Measurements from ENCODE around the gene NTNG2.

NTNG2 gene

GRCh38 chr9:132146039-132146438, 15.8 kb upstream of the NTNG2 start:
- Histone ChIP-seq H3K27ac (ENCODE audit: insufficient read depth, low read depth, low read length, poor library complexity, severe bottlenecking) (no peak overlapping the region), H3K4me1 (ENCODE audit: control insufficient read depth, insufficient read depth, low read length) (peaks cover 5% of the 10 kb centered on the region), H3K9me3 (ENCODE audit: control insufficient read depth, low read length) (no peaks in the 10 kb centered on the region), H3K36me3 (ENCODE audit: control insufficient read depth, insufficient read depth, low read length) (no peaks in the 10 kb centered on the region), H3K4me3 (ENCODE audit: insufficient read depth, low read depth, low read length) (no peak overlapping the region), H3K27me3 (ENCODE audit: control insufficient read depth, insufficient read depth, low read length, poor library complexity, severe bottlenecking) (no peaks in the 10 kb centered on the region)
- 92 to 93% methylated on average over 12 of the region's 12 CpGs for WGBS, 2 experiments

GRCh38 chr9:132146575-132146974, 15.3 kb upstream of the NTNG2 start:
- Histone ChIP-seq H3K4me1 (ENCODE audit: control insufficient read depth, insufficient read depth, low read length) (no peaks in the 10 kb centered on the region), H3K4me3 (ENCODE audit: insufficient read depth, low read depth, low read length) (no peak overlapping the region), H3K9me3 (ENCODE audit: control insufficient read depth, low read length) (no peaks in the 10 kb centered on the region), H3K27me3 (ENCODE audit: control insufficient read depth, insufficient read depth, low read length, poor library complexity, severe bottlenecking) (no peaks in the 10 kb centered on the region), H3K36me3 (ENCODE audit: control insufficient read depth, insufficient read depth, low read length) (no peaks in the 10 kb centered on the region), H3K27ac (ENCODE audit: insufficient read depth, low read depth, low read length, poor library complexity, severe bottlenecking) (no peak overlapping the region)
- 93 to 95% methylated on average over 13 of the region's 13 CpGs for WGBS, 2 experiments

GRCh38 chr9:132147331-132147730, 14.5 kb upstream of the NTNG2 start:
- Histone ChIP-seq H3K27ac (ENCODE audit: insufficient read depth, low read depth, low read length, poor library complexity, severe bottlenecking) (no peak overlapping the region), H3K4me1 (ENCODE audit: control insufficient read depth, insufficient read depth, low read length) (no peaks in the 10 kb centered on the region), H3K9me3 (ENCODE audit: control insufficient read depth, low read length) (no peaks in the 10 kb centered on the region), H3K4me3 (ENCODE audit: insufficient read depth, low read depth, low read length) (no peak overlapping the region), H3K36me3 (ENCODE audit: control insufficient read depth, insufficient read depth, low read length) (no peaks in the 10 kb centered on the region), H3K27me3 (ENCODE audit: control insufficient read depth, insufficient read depth, low read length, poor library complexity, severe bottlenecking) (no peaks in the 10 kb centered on the region)
- 89 to 92% methylated on average over 4 of the region's 4 CpGs for WGBS, 2 experiments

DNA sequence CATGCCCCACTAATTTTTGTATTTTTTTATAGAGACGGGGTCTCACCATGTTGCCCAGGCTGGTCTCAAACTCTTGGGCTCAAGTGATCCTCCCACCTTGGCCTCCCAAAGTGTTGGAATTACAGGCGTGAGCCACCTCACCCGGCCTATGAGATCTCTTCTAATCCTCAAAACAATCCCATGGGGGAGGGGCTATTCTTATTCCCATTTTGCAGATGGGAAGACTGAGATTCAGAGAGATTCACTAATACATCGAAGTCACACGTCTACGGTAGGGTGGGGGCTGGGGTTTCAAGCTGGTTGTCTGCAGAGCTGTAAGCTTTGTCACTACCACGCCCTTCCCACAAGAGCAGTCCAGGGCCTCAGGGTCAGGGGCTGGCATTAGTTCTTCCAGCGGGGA, 14.0 kb upstream of the NTNG2 start:
- no peaks in the 10 kb centered on the region for H3K4me1 ChIP-seq (ENCODE audit: control insufficient read depth, insufficient read depth, low read length)
- H3K9me3 ChIP-seq (ENCODE audit: control insufficient read depth, low read length): no peaks in the 10 kb centered on the region
- H3K36me3 ChIP-seq (ENCODE audit: control insufficient read depth, insufficient read depth, low read length): no peaks in the 10 kb centered on the region
- 93 to 96% methylated on average over 8 of the region's 8 CpGs for WGBS, 2 experiments
- no peak overlapping the region for H3K4me3 ChIP-seq (ENCODE audit: insufficient read depth, low read depth, low read length)
- H3K27me3 ChIP-seq (ENCODE audit: control insufficient read depth, insufficient read depth, low read length, poor library complexity, severe bottlenecking): no peaks in the 10 kb centered on the region
- no peak overlapping the region for H3K27ac ChIP-seq (ENCODE audit: insufficient read depth, low read depth, low read length, poor library complexity, severe bottlenecking)

DNA sequence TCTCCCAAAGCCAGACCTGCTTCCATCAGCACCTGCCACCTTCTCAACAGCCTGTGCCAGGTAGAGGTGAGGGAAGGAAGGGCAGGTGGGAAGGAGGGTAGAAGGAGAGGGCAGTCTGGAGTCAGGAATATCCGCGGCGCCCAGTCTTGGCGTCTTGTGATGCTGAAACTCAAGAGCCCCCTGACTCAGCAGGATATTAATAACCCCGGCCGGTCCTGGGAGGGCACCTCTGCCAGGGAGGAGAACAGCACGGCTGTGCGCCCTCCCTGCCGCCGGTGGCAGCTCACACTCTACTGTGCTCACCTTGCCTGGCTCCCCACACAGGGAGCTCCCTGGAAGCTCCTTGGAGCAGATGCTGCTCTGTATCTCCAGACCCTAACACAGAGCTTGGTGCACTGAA, 11.6 kb upstream of the NTNG2 start:
- Histone ChIP-seq H3K4me3 (ENCODE audit: insufficient read depth, low read depth, low read length) (no peak overlapping the region), H3K27ac (ENCODE audit: insufficient read depth, low read depth, low read length, poor library complexity, severe bottlenecking) (no peak overlapping the region), H3K9me3 (ENCODE audit: control insufficient read depth, low read length) (no peaks in the 10 kb centered on the region), H3K27me3 (ENCODE audit: control insufficient read depth, insufficient read depth, low read length, poor library complexity, severe bottlenecking) (no peaks in the 10 kb centered on the region), H3K4me1 (ENCODE audit: control insufficient read depth, insufficient read depth, low read length) (no peaks in the 10 kb centered on the region), H3K36me3 (ENCODE audit: control insufficient read depth, insufficient read depth, low read length) (no peaks in the 10 kb centered on the region)
- WGBS, 2 experiments: 84 to 87% methylated on average over 10 of the region's 10 CpGs

DNA sequence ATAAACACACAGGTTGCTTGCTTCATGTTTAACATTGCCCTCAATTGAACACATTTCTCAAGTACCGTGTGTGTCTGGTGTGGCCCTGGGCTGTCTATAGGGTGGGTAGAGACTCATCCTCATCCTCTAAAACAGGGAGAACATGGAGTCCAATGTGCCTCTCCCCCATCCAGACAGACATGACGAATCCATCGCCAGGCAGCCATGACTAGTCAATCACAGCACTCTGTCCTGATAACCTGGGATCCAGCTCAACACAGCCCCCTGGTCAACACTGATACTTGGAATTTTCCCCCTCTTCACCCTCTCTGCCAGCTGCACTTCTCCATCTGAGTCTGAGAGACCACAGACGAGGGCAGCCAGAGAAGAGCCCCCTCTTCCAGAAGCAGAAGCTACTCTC, 10.7 kb upstream of the NTNG2 start:
- Histone ChIP-seq H3K4me1 (ENCODE audit: control insufficient read depth, insufficient read depth, low read length) (no peaks in the 10 kb centered on the region), H3K27ac (ENCODE audit: insufficient read depth, low read depth, low read length, poor library complexity, severe bottlenecking) (no peak overlapping the region), H3K4me3 (ENCODE audit: insufficient read depth, low read depth, low read length) (no peak overlapping the region), H3K36me3 (ENCODE audit: control insufficient read depth, insufficient read depth, low read length) (no peaks in the 10 kb centered on the region), H3K9me3 (ENCODE audit: control insufficient read depth, low read length) (no peaks in the 10 kb centered on the region), H3K27me3 (ENCODE audit: control insufficient read depth, insufficient read depth, low read length, poor library complexity, severe bottlenecking) (no peaks in the 10 kb centered on the region)
- WGBS, 2 experiments: 96 to 98% methylated on average over 4 of the region's 4 CpGs

GRCh38 chr9:132152231-132152630, 9.6 kb upstream of the NTNG2 start:
- Histone ChIP-seq H3K4me1 (ENCODE audit: control insufficient read depth, insufficient read depth, low read length) (no peaks in the 10 kb centered on the region), H3K27me3 (ENCODE audit: control insufficient read depth, insufficient read depth, low read length, poor library complexity, severe bottlenecking) (no peaks in the 10 kb centered on the region), H3K36me3 (ENCODE audit: control insufficient read depth, insufficient read depth, low read length) (no peaks in the 10 kb centered on the region), H3K9me3 (ENCODE audit: control insufficient read depth, low read length) (no peaks in the 10 kb centered on the region), H3K4me3 (ENCODE audit: insufficient read depth, low read depth, low read length) (no peak overlapping the region), H3K27ac (ENCODE audit: insufficient read depth, low read depth, low read length, poor library complexity, severe bottlenecking) (no peak overlapping the region)
- WGBS, 2 experiments: 89 to 94% methylated on average over 10 of the region's 10 CpGs

DNA sequence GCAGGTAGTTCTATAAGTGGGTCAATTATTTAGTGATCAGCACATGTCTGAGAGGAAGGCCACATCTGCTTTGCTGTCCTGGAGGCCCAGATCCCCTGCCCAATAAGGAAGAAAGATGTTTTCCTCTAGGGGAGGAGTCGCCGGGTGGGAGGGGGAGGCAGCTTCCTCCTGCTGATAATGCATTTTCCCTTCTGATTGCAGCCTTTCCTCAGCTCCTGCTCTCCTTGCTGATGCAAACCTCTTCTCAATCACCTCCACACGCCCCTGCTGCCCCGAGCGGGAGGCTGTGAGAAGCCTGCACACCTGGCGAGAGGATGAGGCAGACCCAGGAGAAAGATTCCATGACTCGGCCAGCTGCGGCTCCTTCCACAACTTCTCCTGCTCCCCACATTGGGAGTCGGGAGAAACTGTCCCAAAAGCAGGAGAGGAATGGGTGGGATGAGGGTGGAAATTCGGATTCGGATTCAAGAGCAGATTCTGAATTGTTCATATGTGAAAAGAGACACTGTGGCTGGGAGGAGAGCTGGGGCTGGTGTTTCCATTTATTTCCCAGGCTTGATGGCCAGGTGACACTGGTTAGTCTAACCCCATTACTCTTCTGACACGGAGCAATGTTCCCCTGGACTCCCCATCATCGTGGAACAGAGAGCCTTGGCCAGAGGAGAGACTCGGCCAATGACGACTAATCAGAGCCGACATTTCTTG, 6.8 kb upstream of the NTNG2 start:
- H3K27ac ChIP-seq (ENCODE audit: insufficient read depth, low read depth, low read length, poor library complexity, severe bottlenecking): no peak overlapping the region
- H3K4me1 ChIP-seq (ENCODE audit: control insufficient read depth, insufficient read depth, low read length): no peaks in the 10 kb centered on the region
- H3K36me3 ChIP-seq (ENCODE audit: control insufficient read depth, insufficient read depth, low read length): no peaks in the 10 kb centered on the region
- no peaks in the 10 kb centered on the region for H3K9me3 ChIP-seq (ENCODE audit: control insufficient read depth, low read length)
- H3K4me3 ChIP-seq (ENCODE audit: insufficient read depth, low read depth, low read length): no peak overlapping the region
- WGBS, 2 experiments: 66% methylated on average over 16 of the region's 16 CpGs
- peaks cover 9% of the 10 kb centered on the region for H3K27me3 ChIP-seq (ENCODE audit: control insufficient read depth, insufficient read depth, low read length, poor library complexity, severe bottlenecking)

DNA sequence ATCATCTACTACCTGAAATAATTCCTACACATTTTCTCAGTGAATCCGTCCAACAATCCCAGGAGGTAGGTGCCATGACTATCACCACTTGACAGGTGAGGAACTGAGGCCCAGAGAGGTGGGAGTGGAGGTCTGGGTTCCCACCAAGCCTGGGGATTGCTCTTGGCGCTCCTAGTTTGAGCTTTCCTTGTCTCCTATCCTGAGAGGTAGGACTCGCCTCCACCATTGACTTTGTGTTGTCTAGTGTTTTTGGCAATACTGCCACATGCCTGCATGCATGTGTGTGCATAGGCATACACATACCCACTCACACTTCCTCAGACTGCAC, 6.3 kb upstream of the NTNG2 start:
- Histone ChIP-seq H3K4me1 (ENCODE audit: control insufficient read depth, insufficient read depth, low read length) (peaks cover under 1% of the 10 kb centered on the region), H3K9me3 (ENCODE audit: control insufficient read depth, low read length) (no peaks in the 10 kb centered on the region), H3K27ac (ENCODE audit: insufficient read depth, low read depth, low read length, poor library complexity, severe bottlenecking) (no peak overlapping the region), H3K36me3 (ENCODE audit: control insufficient read depth, insufficient read depth, low read length) (no peaks in the 10 kb centered on the region), H3K27me3 (ENCODE audit: control insufficient read depth, insufficient read depth, low read length, poor library complexity, severe bottlenecking) (peaks cover 14% of the 10 kb centered on the region), H3K4me3 (ENCODE audit: insufficient read depth, low read depth, low read length) (no peak overlapping the region)
- WGBS, 2 experiments: 88 to 92% methylated on average over 3 of the region's 3 CpGs

GRCh38 chr9:132156262-132156661, 5.6 kb upstream of the NTNG2 start:
- 73 to 75% methylated on average over 5 of the region's 5 CpGs for WGBS, 2 experiments
- peaks cover 22% of the 10 kb centered on the region for H3K27me3 ChIP-seq (ENCODE audit: control insufficient read depth, insufficient read depth, low read length, poor library complexity, severe bottlenecking)

More at GRCh38 chr9:132156262-132156661, 5.6 kb upstream of the NTNG2 start:
- Histone ChIP-seq H3K9me3 (ENCODE audit: control insufficient read depth, low read length) (no peaks in the 10 kb centered on the region), H3K36me3 (ENCODE audit: control insufficient read depth, insufficient read depth, low read length) (no peaks in the 10 kb centered on the region), H3K4me3 (ENCODE audit: insufficient read depth, low read depth, low read length) (no peak overlapping the region), H3K4me1 (ENCODE audit: control insufficient read depth, insufficient read depth, low read length) (peaks cover 8% of the 10 kb centered on the region), H3K27ac (ENCODE audit: insufficient read depth, low read depth, low read length, poor library complexity, severe bottlenecking) (no peak overlapping the region)
